ENCODE data around the gene XPC.
"Not testable (repeated sequence)": the region's sequence is repeated elsewhere in the genome, so short reads cannot be mapped to it uniquely, and the experiment has no call there.

The XPC gene

DNA sequence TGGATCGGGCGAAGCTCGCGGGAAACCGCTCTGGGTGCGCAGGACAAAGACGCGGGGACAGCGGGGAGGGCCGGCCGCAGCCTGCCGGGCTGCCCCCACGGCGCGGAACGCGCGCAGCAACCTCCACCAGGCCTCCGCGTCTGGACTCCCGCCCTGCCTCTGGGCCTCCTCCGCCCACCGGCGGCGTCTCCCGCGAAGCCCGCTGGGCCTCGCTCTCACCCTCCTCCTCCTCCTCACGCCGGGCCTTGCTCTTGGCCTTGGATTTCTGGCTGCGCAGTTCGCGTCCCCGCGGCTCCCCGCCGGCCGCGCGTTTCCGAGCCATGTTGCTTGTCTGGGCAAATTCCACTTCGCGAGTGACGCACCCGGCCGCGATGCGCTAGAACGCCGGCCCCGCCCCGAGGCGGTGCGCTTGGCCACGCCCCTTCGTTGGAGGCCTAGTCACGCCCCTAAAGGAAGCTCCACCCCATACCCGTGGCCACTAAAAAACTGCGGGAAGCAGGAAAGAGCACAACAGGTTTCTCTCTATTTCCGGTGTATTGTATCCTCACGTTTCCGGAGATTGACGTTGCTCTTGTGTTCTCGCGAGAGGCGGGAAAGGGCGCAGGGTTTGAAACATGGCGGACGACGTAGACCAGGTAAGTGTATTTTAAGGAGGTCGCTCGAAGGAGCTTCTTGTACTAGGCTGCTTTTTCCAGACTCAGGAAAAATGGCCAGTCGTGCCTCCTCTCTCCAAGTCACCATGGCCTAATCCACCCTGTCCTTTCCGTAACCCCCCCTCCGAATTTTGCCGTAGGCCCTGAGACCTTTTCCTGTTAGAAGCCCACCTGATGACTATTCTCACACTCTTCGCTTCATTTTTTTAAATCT is at the start of gene XPC, which contains the start of gene LSM3:
TSS of gene XPC (minus strand) at position 355 of the 867 bp plus-strand sequence. CDS start at position 322, 33 bp downstream.
TSS of gene LSM3 (plus strand) at position 571 of the 867 bp plus-strand sequence. CDS start at position 615, 44 bp downstream.
- peak; percentile 98 for DNase-seq

GRCh38 chr3:14227856-14228255 is 49.5 kb upstream of the XPC start:
- DNase-seq: no peak

GRCh38 chr3:14226351-14226750 is 48.0 kb upstream of the XPC start:
- not testable (repeated sequence) for DNase-seq

DNA sequence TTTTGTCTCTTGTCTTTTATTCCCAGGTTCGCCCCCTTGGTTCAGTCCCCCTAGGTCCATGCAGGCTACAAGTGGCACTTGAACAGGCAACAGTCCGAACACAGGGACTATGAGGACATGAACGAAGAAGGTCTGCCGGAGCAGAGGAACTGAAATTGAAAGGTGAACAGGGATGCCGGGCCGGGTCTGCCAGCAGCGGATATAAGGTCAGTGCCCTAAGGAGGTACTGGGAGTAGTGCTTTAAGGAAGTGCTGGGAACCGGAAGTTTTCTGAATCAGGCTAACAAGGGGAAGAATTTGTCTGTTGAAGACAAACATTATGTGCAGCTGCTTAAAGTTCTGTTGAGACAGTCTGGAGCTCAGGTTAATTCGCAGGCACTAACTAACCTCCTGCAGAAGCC is 47.0 kb upstream of the XPC start:
- DNase-seq: no peak

- no peak for DNase-seq
These were observed 46.5 kb upstream of the XPC start for GRCh38 chr3:14224895-14225294.

- DNase-seq: no peak
These were observed 45.2 kb upstream of the XPC start for GRCh38 chr3:14223595-14223994.

DNA sequence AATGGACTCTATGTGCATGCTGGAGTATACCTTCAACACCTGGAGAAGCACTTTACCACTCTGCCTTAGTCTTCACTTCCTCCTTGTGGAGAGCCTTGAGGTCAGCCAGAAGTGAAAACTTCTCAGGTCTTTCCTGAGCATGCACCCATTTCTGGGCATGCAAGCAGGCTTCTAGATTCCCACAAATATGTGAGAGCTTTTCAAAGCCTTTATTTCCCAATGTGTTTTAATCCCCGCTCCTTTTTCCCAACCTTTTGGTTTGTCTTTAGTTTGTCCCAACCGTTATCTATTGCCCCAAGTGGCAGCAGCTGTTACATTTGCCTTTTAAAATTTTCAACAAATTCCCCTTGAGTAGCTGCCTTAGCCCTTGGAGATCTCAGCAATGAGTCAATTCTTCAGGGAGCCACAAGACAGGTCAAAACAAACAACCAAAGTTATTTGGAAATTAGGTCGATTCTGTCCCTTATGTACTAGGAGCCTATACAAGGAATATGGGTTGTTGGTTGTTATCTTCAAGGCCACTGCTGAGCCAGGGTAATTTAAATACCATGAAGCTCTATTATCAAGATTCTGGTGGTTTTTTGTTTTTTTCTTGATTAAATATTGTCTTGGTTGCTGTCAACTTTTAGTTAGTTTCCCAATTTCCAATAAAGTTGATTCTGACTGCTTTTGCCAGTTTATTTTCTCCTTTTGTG is 44.6 kb upstream of the XPC start:
- DNase-seq: no peak

DNA sequence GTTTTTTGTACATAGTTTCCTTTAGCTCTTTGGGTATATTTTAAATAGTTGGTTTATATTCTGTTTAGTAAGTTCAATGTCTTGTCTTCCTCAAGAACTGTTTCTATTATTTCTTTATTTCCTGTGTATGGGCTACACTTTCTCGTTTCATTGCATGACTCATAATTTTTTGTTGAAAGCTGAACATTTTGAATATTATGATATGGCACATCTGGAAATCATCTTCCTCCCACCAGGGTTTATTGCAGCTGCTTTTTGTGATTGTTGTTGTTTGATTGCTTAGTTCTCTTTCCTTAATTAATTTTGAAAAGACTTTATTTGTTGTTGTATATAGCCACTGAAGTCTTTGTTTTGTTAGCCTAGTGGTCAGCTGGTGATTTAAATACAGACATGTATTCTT is 44.1 kb upstream of the XPC start:
- no peak for DNase-seq

DNA sequence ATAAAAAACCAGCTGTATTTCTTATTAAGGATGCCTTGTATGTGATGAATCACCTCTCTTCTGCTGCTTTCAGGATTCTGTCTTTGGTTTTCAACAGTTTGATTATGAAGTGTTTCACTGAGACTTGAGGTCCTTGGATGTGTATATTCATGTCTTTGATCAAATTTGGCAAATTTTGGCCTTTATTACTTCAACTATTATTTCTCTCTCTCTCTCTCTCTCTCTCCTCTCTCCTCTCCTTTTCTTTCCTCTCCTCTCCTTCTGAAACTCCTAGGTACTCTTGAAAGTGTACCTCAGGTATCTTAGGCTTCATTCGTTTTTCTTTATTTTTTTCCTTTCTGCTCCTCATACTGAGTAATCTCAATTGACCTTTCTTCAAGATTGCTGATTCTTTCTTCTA is 43.5 kb upstream of the XPC start:
- DNase-seq: no peak

GRCh38 chr3:14220933-14221332 is 42.5 kb upstream of the XPC start:
- DNase-seq: no peak

DNA sequence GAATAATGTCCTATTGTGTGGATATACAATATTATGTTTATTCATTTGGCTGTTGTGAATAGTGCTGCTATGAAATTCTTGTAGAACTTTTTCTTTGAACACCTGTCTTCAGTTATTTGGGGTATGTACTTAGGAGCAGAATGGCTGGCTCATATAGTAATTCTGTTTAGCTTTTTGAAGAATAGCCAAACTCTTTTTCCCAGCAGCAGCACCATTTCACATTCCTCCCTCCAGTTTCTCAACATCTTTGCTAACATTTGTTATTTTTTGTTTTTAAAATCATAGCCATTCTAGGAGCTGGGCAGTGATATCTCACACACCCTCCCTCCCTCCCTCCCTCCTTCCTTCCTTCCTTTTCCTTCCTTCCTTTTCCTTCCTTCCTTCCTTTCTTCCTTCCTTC is 40.0 kb upstream of the XPC start:
- DNase-seq: no peak

GRCh38 chr3:14216257-14217048 is 38.1 kb upstream of the XPC start:
- peak; percentile 47 for DNase-seq

- no peak for DNase-seq
These were observed 36.4 kb upstream of the XPC start for GRCh38 chr3:14214764-14215163.

DNA sequence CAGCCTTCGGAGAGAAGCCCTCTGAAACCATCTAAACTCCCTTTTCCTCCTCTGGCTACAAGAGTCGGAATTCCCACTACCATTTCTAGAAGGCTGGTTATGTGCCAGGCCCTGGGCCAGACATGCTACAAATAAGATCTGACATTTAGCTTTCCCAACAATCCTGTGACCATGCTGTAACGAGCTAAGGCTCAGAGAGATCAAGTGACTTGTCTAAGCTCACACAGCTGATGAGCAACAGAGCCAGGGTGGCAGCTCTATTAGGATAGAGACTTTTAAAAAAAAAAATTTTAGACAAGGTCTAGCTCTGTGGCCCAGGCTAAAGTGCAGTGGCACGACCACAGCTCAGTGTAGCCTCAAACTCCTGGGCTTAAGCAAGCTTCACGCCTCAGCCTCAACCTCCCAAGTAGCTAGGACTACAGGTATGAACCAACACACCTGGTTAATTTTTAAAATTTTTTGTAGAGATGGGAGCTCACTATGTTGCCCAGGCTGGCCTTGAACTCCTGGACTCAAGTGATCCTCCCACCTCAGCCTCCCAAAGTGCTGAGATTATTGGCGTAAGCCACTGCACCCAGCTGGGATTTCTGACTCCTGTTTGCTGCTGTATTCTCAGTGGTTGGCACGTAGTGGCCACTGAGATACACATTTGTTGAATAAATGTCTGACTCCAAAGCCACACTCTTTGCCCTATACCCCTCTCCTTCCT is 34.8 kb upstream of the XPC start:
- DNase-seq: no peak

- no peak for DNase-seq
These were observed 33.6 kb upstream of the XPC start for GRCh38 chr3:14212032-14212431.

DNA sequence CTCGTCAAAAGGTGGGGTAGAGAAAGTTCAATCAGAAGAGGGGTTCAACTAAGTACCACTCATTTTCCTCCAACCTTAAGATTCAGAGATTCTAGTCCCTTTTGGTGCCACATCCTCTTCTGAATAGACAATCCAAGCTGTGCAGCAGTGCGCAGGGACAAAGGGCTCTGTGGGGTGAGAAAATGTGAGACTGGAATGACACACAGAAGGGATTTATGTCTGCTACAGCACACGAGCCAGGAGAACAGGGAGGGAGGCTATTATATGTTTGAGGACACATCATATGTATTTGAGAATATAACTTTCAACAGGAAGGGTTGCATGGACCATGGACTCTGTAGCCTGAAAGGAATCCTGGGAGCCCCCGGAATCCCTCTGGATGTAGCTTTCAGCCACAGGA is 33.2 kb upstream of the XPC start:
- no peak for DNase-seq

GRCh38 chr3:14210843-14211594 is 32.6 kb upstream of the XPC start:
- DNase-seq: no peak

- DNase-seq: no peak
These were observed 31.9 kb upstream of the XPC start for GRCh38 chr3:14210290-14210688.

DNA sequence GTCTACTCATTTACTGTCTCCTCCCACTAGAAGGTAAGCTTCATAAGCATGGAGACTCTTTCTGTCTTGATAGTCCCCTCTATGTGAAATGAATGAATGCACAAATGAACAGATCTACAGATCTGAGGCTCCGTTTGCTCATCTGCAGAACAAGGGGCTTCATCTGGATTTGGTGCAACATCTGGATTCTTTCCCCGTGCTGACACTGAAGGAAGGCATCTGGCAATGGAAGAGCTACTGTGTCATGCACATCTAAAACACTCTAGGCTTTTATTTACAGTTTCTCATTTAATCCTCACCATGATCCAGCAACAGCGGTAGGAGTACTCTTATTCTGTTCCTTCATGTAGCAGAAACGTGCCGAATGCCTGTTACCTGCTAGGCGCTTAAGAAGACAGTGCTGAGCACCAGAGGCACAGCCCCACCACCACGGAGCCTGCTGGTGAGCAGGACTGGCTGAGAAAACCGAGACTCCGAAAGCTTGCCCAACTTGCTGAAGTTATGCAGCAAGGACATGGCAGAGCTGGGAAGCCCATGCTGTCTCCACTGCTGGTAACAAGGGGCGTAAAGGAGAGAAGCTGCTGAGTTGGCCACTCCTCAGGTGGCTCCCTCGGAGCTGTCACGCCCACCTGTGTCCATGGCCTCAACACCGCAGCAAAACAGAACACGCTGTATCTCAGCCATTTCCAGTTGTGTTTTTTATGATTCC is 31.3 kb upstream of the XPC start:
- DNase-seq: no peak

- no peak for DNase-seq
These were observed 30.6 kb upstream of the XPC start for GRCh38 chr3:14208977-14209394.

DNA sequence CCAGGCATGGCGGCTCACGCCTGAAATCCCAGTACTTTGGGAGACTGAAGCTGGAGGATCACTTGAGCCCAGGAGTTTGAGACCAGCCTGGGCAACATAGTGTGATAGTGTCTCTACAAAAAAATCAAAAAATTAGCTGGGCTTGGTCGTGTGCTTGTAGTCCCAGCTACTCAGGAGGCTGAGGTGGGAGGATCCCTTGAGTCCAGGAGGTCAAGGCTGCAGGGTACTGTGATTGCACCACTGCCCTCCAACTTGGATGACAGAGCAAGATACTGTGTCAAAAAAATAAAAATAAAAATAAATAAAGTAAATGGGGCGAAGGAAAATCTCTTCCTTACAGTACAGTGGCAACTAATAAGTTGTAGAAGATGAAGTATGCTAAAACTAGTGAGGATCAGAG is 29.8 kb upstream of the XPC start:
- no peak for DNase-seq

All from NCI-H82 (cell line).